ENCODE results near the gene KCNT1.

Gene KCNT1

DNA sequence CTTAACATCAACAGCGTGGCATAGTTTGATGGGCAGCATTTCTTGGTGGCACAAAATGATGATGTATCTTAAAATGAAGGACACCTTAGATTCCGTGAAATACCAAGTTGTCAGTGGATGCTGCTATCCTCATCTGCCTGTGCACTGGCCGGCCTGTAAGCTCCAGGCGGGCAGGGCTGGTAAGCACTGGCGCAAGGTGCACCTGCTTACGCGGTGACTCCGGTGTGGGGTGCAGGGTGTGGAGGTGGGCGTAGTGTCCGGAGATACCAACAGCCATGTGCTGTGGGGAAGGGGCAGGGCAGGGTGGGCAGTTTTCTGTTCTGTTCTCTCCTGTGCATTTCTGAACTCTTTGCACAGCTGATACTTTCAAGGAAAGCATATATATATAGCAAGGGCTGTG, 101.5 kb downstream of the KCNT1 start:
- DNase-seq, result no peak

GRCh38 chr9:135804581-135805421, 102.8 kb downstream of the KCNT1 start:
- DNase-seq, result peak; percentile 21

DNA sequence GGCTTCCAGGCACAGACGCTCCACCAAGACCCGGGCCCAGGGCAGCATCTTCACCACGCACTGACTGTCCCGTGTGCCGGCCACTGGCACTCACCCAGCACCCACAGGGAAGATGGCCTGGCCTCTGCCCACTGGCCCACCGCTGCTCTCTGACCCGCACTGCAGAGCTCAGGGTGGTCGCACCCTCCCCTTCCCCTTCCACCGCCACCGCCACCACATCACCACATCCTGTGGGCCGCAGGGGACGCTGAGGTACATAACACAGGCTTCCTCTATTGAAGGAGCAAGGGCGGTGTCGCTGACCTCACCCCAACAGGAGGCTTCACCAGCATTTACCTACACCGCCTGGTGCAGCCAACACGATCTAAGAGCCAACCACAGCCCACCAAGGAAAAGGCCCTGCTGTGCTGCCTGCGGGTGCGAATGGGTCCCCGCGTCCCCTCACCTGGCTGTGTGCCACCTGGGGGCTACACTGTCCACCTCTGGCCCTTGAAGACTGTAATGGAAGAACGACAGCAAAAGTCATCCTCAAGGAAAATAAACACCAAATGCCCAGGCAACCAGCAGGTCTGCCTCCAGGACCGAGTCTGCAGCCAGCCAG, 103.5 kb downstream of the KCNT1 start:
- no peak for DNase-seq

GRCh38 chr9:135809166-135809565, 107.2 kb downstream of the KCNT1 start:
- peak; percentile 69 for DNase-seq

DNA sequence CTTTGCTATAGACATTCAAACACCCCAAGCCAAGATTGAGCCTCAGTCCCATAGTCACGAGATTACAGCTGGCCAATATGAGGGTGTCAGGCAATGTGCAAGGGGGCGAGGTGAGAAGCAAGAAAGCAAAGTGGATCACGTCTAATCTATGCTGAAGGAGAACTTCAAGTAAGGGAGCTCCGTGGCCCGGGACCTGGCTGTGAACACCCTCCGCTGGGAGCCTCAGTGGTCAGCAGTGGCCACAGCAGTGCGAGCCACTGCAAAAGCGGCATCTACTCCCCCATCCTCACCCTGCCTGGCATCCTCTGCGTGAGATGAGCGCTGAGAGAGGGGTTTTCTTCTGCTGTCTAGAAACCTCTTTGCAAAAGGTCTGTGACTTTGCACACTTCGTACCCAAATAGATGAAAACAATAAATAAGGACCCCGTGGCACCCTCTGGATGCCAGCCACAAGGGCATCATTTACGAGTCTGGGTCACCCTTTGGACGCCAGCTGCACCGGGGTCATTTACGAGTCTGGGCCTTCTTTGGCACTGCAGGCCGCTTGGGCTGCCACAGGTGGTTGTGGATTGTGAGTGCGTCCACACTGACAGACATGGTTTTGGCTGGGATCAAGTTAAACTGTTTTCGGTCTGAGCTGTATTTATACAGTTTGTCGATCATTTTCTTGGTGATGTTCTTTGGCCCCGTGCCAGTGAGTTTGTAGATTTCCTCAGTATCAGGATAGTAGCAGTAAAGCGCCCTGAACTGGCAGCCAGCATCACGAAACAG, 109.0 kb downstream of the KCNT1 start:
- DNase-seq, result no peak

DNA sequence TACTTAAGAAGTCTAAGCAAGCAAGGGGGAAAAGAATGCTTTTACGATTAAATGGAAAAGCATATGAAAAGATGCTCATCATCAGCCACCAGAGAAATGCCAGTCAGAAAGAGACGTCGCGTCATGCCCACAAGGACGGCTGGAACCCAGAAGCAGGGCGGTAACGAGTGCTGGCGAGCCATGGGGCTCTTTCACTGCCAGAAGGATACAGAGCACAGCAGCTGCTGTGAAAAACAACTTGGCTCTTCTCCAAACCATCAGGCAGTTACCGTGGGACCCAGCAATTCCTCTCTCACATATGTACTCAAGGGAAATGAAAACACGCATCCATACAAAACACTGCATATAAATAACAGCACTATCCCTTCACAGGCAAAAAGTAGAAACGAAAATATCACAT, 109.8 kb downstream of the KCNT1 start:
- peak; percentile 18 for DNase-seq

GRCh38 chr9:135812961-135813360, 111.0 kb downstream of the KCNT1 start:
- no peak for DNase-seq

DNA sequence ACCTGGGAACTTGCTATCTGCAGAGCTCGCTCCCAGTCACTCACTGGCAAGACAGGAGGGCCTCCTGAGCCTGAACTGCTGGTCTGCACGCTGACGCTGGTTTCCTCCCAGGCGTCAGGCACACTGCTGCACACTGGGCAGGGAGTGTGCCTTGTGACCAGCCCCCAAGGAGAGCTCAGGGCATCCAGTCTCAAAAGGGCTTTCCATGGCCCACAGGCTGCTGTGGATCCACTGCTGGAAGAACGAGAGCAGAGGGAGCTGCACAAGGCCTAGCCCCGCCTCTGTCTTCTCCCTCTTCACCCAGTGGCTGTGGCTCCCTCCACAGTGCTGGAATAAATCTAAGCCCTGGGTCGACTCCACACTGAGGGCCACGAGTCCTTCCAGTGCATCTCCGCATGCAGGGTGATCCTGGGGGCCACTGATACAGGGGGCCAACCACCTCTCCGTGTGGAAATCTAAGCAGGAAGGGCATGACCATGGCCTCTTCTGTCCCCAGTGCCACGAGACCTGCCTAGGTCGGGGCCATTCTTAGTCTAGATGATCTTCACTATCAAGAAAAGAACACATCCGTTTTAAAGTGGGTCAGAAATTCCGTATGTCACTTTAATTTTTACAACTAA, 111.8 kb downstream of the KCNT1 start:
- no peak for DNase-seq

GRCh38 chr9:135814421-135815095, 112.6 kb downstream of the KCNT1 start:
- DNase-seq, result no peak

- DNase-seq, result no peak
Measured at GRCh38 chr9:135815413-135815812, 113.4 kb downstream of the KCNT1 start.

- DNase-seq, result no peak
Measured at GRCh38 chr9:135815830-135816650, 114.1 kb downstream of the KCNT1 start.

- no peak for DNase-seq
Measured at GRCh38 chr9:135816651-135816970, 114.6 kb downstream of the KCNT1 start.

- DNase-seq, result no peak
Measured at GRCh38 chr9:135817951-135818717, 116.1 kb downstream of the KCNT1 start.

DNA sequence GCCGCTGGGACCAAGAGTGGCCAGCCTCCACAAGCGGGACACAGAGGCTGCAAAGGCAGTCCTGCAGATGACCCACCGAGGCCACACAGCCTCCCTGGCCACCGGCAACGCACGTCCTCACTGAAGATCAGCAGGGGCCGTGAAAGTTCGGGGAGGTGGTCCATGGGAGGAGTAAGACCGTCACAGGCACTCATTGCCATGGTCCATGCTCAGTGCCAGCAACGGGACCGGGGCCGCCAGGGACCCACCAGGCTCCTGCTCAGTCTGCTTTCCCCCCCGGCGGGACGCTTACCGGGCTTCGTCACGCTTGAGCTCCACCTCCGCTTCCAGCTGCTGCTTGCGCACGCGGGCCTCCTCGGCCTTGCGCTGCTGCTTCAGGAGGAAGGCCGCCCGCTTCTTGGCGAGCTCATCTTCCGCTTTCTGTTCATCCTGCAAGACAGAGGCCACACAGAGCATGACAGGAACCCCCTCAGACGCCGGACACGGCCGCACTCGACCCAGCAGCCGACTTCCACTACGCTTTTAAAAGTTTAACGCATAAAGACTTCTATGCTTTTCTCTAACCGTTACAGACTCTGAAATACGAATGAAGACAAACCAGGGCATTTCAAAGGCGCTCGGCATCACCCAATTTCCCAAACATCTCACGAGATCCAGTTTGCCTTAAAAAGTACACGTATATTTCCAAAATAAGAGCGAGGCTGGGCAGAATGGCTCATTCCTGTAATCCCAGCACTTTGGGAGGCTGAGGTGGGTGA, 116.9 kb downstream of the KCNT1 start:
- DNase-seq, result no peak

DNA sequence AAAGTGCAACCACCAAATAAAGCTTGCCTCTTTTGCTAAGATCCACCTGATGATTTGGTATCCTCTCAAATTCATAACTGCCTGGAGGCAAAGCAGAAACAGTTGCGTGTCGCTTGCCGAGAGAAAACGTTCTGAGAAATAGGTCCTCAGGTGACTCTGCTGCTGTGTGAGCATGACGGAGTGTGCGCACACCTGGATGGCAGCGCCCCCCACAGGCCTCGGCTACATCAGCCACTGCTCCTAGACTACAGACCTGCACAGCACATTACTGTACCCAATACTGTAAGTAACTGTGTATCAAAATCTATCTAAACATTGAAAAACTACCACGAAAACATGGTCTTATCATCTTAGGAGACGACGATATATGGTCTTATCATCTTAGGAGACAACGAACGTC, 117.9 kb downstream of the KCNT1 start:
- no peak for DNase-seq

- no peak for DNase-seq
Measured at GRCh38 chr9:135820661-135821060, 118.7 kb downstream of the KCNT1 start.

GRCh38 chr9:135821116-135821515, 119.1 kb downstream of the KCNT1 start:
- no peak for DNase-seq

DNA sequence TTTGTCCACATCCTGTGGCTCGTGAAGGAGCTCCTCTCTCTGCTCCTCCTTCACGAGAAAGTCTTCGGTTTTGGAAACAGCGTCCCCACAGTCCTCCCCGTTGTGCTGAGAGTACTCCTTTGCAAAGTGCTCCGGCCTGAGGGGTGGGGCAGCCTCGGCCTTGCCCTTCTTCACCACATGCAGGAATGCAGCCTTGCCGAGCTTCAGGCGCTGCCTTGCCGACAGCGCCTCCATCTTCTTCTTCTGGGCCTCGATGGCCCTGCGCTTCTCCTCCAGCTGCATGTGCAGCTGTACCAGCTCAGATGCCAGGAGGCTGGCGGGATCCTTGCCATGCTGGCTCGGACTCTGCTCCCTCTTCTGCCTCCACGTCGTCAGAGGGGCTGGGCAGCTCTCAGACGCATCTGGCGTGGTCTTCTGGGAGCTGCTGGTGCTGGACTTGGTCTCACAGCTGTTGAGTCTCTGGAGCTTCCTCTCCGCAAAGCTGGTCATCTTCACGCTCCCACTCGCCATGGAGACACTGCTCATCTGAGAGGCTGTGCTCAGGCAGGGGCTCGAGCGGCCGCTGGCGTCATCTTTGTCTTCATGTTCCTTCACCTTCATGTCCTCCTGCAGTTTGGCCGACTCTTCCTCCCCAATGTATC, 119.9 kb downstream of the KCNT1 start:
- no peak for DNase-seq

GRCh38 chr9:135822374-135822755, 120.4 kb downstream of the KCNT1 start:
- no peak for DNase-seq

DNA sequence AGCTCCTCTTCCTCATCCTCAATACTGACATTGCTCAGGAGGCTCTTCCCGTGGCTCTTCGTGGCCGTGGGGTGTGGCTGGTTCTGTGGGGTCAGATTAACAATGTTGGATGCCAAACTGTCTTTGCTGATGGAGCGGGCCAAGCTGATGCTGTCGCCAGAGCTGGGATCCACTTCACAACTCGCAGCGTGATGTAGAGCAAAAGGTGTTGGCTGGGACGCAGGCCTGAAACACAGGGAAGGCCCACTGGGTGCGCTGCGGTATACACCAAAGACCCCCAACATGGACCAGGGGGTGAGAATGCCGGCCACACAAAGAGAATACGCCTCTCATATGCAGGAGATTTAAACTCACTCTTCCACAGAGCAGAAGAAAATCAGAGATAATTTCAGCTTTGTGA, 121.1 kb downstream of the KCNT1 start:
- no peak for DNase-seq
